Measurements from ENCODE around the gene ADAMTS15. TPM values are rescaled to one million over a fixed set of nuclear protein-coding genes. Genes with fewer than 3 reads are reported as not detected.

Gene ADAMTS15
- total RNA-seq, 6 experiments from 2014 or later = 0.19 to 1.1 (median 0.31) TPM; not detected in 1

GRCh38 chr11:130408401-130408890 is 40.0 kb upstream of the ADAMTS15 start:
- Histone ChIP-seq H3K27ac (no peak overlapping the region), H3K9me3 (no peaks in the 10 kb centered on the region), H3K36me3 (no peaks in the 10 kb centered on the region), H3K4me3 (no peak overlapping the region), H3K27me3 (no peaks in the 10 kb centered on the region), H3K4me1 (no peaks in the 10 kb centered on the region)
- intact Hi-C loops (cut with DNase I) = no loop called here
- DNase-seq = no peak
- WGBS (ENCODE audit: insufficient coverage, low coverage, low lambda C conversion rate, missing lambda C conversion rate) = no CpG with 5 or more reads among the region's 18 CpGs
- TF ChIP-seq POLR2A (IDR thresholded peaks at IDR 0.05) (no peak), CTCF (IDR thresholded peaks at IDR 0.05) (no peak)
- no peak for ATAC-seq

GRCh38 chr11:130408901-130409300 is 39.5 kb upstream of the ADAMTS15 start:
- intact Hi-C loops (cut with DNase I) = no loop called here
- H3K9me3 ChIP-seq = no peaks in the 10 kb centered on the region
- ATAC-seq = no peak
- no peak overlapping the region for H3K27ac ChIP-seq
- DNase-seq = no peak
- TF ChIP-seq POLR2A (IDR thresholded peaks at IDR 0.05) (no peak), CTCF (IDR thresholded peaks at IDR 0.05) (no peak)
- no peaks in the 10 kb centered on the region for H3K27me3 ChIP-seq
- no peaks in the 10 kb centered on the region for H3K36me3 ChIP-seq
- 44% methylated on average over 2 of the region's 8 CpGs for WGBS (ENCODE audit: insufficient coverage, low coverage, low lambda C conversion rate, missing lambda C conversion rate)
- H3K4me1 ChIP-seq = no peaks in the 10 kb centered on the region
- no peak overlapping the region for H3K4me3 ChIP-seq

GRCh38 chr11:130409594-130410388 is 38.7 kb upstream of the ADAMTS15 start:
- intact Hi-C loops (cut with DNase I) = no loop called here
- TF ChIP-seq CTCF (IDR thresholded peaks at IDR 0.05) = no peak
- no peak for TF ChIP-seq POLR2A (IDR thresholded peaks at IDR 0.05)
- Histone ChIP-seq H3K36me3 (no peaks in the 10 kb centered on the region), H3K4me3 (no peak overlapping the region), H3K9me3 (no peaks in the 10 kb centered on the region), H3K27ac (no peak overlapping the region), H3K4me1 (no peaks in the 10 kb centered on the region), H3K27me3 (no peaks in the 10 kb centered on the region)
- ATAC-seq = no peak
- DNase-seq = no peak
- WGBS (ENCODE audit: insufficient coverage, low coverage, low lambda C conversion rate, missing lambda C conversion rate) = 83% methylated on average over 7 of the region's 7 CpGs

- Histone ChIP-seq H3K36me3 (no peaks in the 10 kb centered on the region), H3K27ac (no peak overlapping the region), H3K4me1 (no peaks in the 10 kb centered on the region), H3K4me3 (no peak overlapping the region), H3K9me3 (no peaks in the 10 kb centered on the region), H3K27me3 (no peaks in the 10 kb centered on the region)
- WGBS (ENCODE audit: insufficient coverage, low coverage, low lambda C conversion rate, missing lambda C conversion rate) = 62% methylated on average over 6 of the region's 11 CpGs
- intact Hi-C loops (cut with DNase I) = no loop called here
- ATAC-seq (no peak), DNase-seq (no peak)
- no peak for TF ChIP-seq POLR2A (IDR thresholded peaks at IDR 0.05)
- no peak for TF ChIP-seq CTCF (IDR thresholded peaks at IDR 0.05)
Measured at GRCh38 chr11:130411223-130411622, 37.2 kb upstream of the ADAMTS15 start.
